GM12878 (cell line): Measurements from ENCODE around the gene PRKN. TPM values are rescaled to one million over a fixed set of nuclear protein-coding genes. Genes with fewer than 3 reads are reported as not detected.

ENCODE experiments used
- ATAC-seq: fragments of 200-7000 bp; cut with Tn5 transposase; 3 replicates; pipeline ENCODE4 v1.9.1; 2020; ENCODE audit warnings: mild to moderate bottlenecking, moderate library complexity
- BruUV-seq: library from RNA; stranded (reverse); fragments of 400-500 nt; replicated peaks from 2 replicates; lab custom pipeline; 2021; lab: Mats Ljungman, UMichigan
- CTCF ChIA-PET: fragments of 300-600 bp; sonication (Branson Sonifier 250); formaldehyde crosslinking; extraction: SDS; loops from one replicate; lab custom pipeline; 2021; ENCODE audit warnings: inconsistent platforms; lab: Yijun Ruan, JAX
- POLR2A ChIA-PET: fragments of 350-600 bp; formaldehyde crosslinking; extraction: SDS; loops from one replicate; lab custom pipeline; 2021; ENCODE audit warnings: inconsistent platforms; lab: Charles Lee
- RAD21 ChIA-PET: fragments of 300-600 bp; sonication (Branson Sonifier 250); formaldehyde crosslinking; loops from one replicate; lab custom pipeline; 2023; ENCODE audit warnings: antibody characterized with exemption; ENCODE audit not compliant: unreplicated experiment; lab: Charles Lee
- SMC1A ChIA-PET: fragments of 300-600 bp; sonication (Branson Sonifier 250); formaldehyde crosslinking; loops from one replicate; lab custom pipeline; 2023; ENCODE audit not compliant: unreplicated experiment, uncharacterized antibody; lab: Charles Lee
- DNase-seq: peaks from one replicate; pipeline ENCODE4 v3.0.0-alpha.2; 2011; ENCODE audit warnings: low read depth, low spot score
- FAIRE-seq: peaks from 3 replicates; lab custom pipeline; 2011; peaks lifted over from hg19 to GRCh38; lab: Jason Lieb, UNC
- H2AFZ ChIP-seq: 2 replicates; pipeline ENCODE4 v1.6.0; 2011; ENCODE audit warnings: low read depth, low read length, control low read depth; ENCODE audit not compliant: control insufficient read depth
- H3K27ac ChIP-seq: 2 replicates; pipeline ENCODE4 v1.5.1; 2011; ENCODE audit warnings: control low read depth; ENCODE audit not compliant: control insufficient read depth, insufficient read depth
- H3K27me3 ChIP-seq, 2 experiments: replicated peaks in 1 of 2; 2 replicates each; pipeline versions ENCODE4 v1.6.0 to v1.6.1; 2011; ENCODE audit warnings: low read length in 1 of 2; ENCODE audit not compliant: control insufficient read depth in 2 of 2, insufficient read depth in 2 of 2
- H3K36me3 ChIP-seq, 2 experiments: 2 replicates each; pipeline ENCODE4 v1.5.1; 2011; ENCODE audit warnings: low read length in 1 of 2; ENCODE audit not compliant: control insufficient read depth in 2 of 2, insufficient read depth in 2 of 2
- H3K4me1 ChIP-seq: 2 replicates; pipeline ENCODE4 v1.6.1; 2011; ENCODE audit warnings: mild to moderate bottlenecking, low read length, moderate library complexity, mixed read lengths; ENCODE audit not compliant: control insufficient read depth, insufficient read depth
- H3K4me2 ChIP-seq: 2 replicates; pipeline ENCODE4 v1.6.0; 2011; ENCODE audit warnings: control low read depth; ENCODE audit not compliant: control insufficient read depth, insufficient read depth
- H3K4me3 ChIP-seq: fragments of 200-600 bp; sonication (generic); 2 replicates; pipeline ENCODE4 v1.5.1; 2016
- H3K79me2 ChIP-seq: 2 replicates; pipeline ENCODE4 v1.6.0; 2011; ENCODE audit warnings: low read length; ENCODE audit not compliant: control insufficient read depth, insufficient read depth
- H3K9ac ChIP-seq: 2 replicates; pipeline ENCODE4 v1.8.0; 2011; ENCODE audit warnings: low read length, control low read depth, mixed read lengths; ENCODE audit not compliant: control insufficient read depth, insufficient read depth
- H3K9me3 ChIP-seq: replicated peaks from 3 replicates; pipeline ENCODE4 v1.5.1; 2011; ENCODE audit warnings: mild to moderate bottlenecking, low read length; ENCODE audit not compliant: control insufficient read depth, insufficient read depth
- H4K20me1 ChIP-seq: 2 replicates; pipeline ENCODE4 v1.6.0; 2011; ENCODE audit not compliant: control insufficient read depth, insufficient read depth
- IKZF1 ChIP-seq: fragments of 450-650 bp; conservative IDR thresholded peaks from 2 replicates; pipeline ENCODE4 v1.6.1; 2017; ENCODE audit warnings: antibody characterized with exemption, mild to moderate bottlenecking
- IRF4 ChIP-seq: IDR thresholded peaks from 2 replicates; pipeline ENCODE4 v1.6.1; 2011; ENCODE audit warnings: low read depth, low read length
- IRF5 ChIP-seq: fragments of 450-650 bp; IDR thresholded peaks from 2 replicates; pipeline ENCODE4 v1.6.1; 2017; ENCODE audit warnings: borderline replicate concordance
- KLF5 ChIP-seq: fragments of 450-650 bp; IDR thresholded peaks from 2 replicates; pipeline ENCODE4 v1.6.1; 2014; ENCODE audit warnings: mild to moderate bottlenecking; ENCODE audit not compliant: partially characterized antibody
- NFYA ChIP-seq: IDR thresholded peaks from 2 replicates; pipeline ENCODE4 v1.6.1; 2011; ENCODE audit warnings: low read depth, mild to moderate bottlenecking, low read length, improper control_type of control experiment, borderline replicate concordance
- NR2C1 ChIP-seq: fragments of 450-650 bp; IDR thresholded peaks from 2 replicates; pipeline ENCODE4 v1.6.1; 2017; ENCODE audit warnings: antibody characterized with exemption, mild to moderate bottlenecking, moderate library complexity
- NR2F1 ChIP-seq: fragments of 450-650 bp; conservative IDR thresholded peaks from 2 replicates; pipeline ENCODE4 v1.6.1; 2017; ENCODE audit warnings: mild to moderate bottlenecking
- POLR2AphosphoS5 ChIP-seq: IDR thresholded peaks from 2 replicates; pipeline ENCODE4 v1.6.1; 2011; ENCODE audit warnings: mild to moderate bottlenecking, low read length, inconsistent platforms
- RELB ChIP-seq: fragments of 450-650 bp; IDR thresholded peaks from 2 replicates; pipeline ENCODE4 v1.6.1; 2017; ENCODE audit warnings: low read depth, mild to moderate bottlenecking, moderate library complexity
- SMC3 ChIP-seq: IDR thresholded peaks from 2 replicates; pipeline ENCODE4 v1.6.1; 2011; ENCODE audit warnings: low read length, improper control_type of control experiment, borderline replicate concordance
- SUZ12 ChIP-seq: fragments of 200-600 bp; sonication (generic); IDR thresholded peaks from one replicate; pipeline ENCODE4 v1.6.1; 2018; ENCODE audit warnings: antibody characterized with exemption, mild to moderate bottlenecking; ENCODE audit not compliant: unreplicated experiment
- ZNF384 ChIP-seq: IDR thresholded peaks from 2 replicates; pipeline ENCODE4 v1.6.1; 2012; ENCODE audit warnings: low read depth, mild to moderate bottlenecking, low read length, improper control_type of control experiment, borderline replicate concordance
- WGBS: methylation state at CpG from one replicate; pipeline ENCODE4 v1.1.6; 2016; ENCODE audit warnings: low lambda C conversion rate; ENCODE audit not compliant: insufficient replicate concordance, insufficient coverage; ENCODE audit errors: missing lambda C conversion rate; 5-methylcytosine and 5-hydroxymethylcytosine counted together
- in situ Hi-C: fragments of 300-500 bp; cut with MboI; formaldehyde crosslinking; loops from 9 replicates; pipeline ENCODE4 v1.14.3; 2018; ENCODE audit warnings: mixed read lengths
- intact Hi-C: fragments of 100-400 bp; cut with micrococcal nuclease; formaldehyde crosslinking; loops from one replicate; pipeline ENCODE4 v1.14.2; 2022; ENCODE audit not compliant: unreplicated experiment
- polyA plus RNA-seq, 11 experiments: library from polyadenylated mRNA; depleted of rRNA in 4 of 11; unstranded in 6 of 11; stranded (reverse) in 5 of 11; fragments of >200 nt; fragmentation: Nextera tagmentation in 4 of 11; fragmentation: Illumina TruSeq in 1 of 11; extraction: Ambion mirVana in 4 of 11; extraction: Trizol in 1 of 11; gene quantifications; 1 replicate in 1 of 11; 2 replicates in 10 of 11; pipeline versions ENCODE4 v1.2.1 to v1.2.3, GENCODE V29; 2011 to 2016; ENCODE audit warnings: inconsistent platforms in 2 of 11, missing spikeins in 2 of 11, low read depth in 1 of 11
- total RNA-seq, 4 experiments: library from RNA; depleted of rRNA in 3 of 4; stranded (reverse); fragments of >200 nt in 3 of 4; fragmentation: Illumina TruSeq in 1 of 4; extraction: Trizol in 1 of 4; gene quantifications; 2 replicates each; pipeline versions ENCODE4 v1.2.1 to v1.2.3, GENCODE V29; 2013 to 2021

PRKN gene
- total and polyA plus RNA-seq, 10 of the 15 experiments (the other 5 are each of a cell fraction or from before 2014, with no cell fraction given): 0.06 to 0.09 TPM; not detected in 8

- no peak for FAIRE-seq
- ChIA-PET CTCF (no interaction called here), SMC1A (no interaction called here), POLR2A (no interaction called here), RAD21 (no interaction called here)
- H3K27ac ChIP-seq: no peak overlapping the region
- no peak overlapping the region for H2AFZ ChIP-seq
- no peak for DNase-seq
- H3K9ac ChIP-seq: no peak overlapping the region
- WGBS: 44% methylated on average over 6 of the region's 6 CpGs
- ATAC-seq: no peak
- no peaks in the 10 kb centered on the region for H3K9me3 ChIP-seq
- no peak overlapping the region for H3K4me3 ChIP-seq
- H3K4me2 ChIP-seq: no peak overlapping the region
- H3K79me2 ChIP-seq: no peaks in the 10 kb centered on the region
- H3K4me1 ChIP-seq: no peaks in the 10 kb centered on the region
- intact Hi-C loops: no loop called here
- no TSS peak for BruUV-seq
- no peaks in the 10 kb centered on the region for H3K27me3 ChIP-seq
- no peaks in the 10 kb centered on the region for H4K20me1 ChIP-seq
- in situ Hi-C loops: no loop called here
- TF ChIP-seq SUZ12 (no peak), IRF5 (no peak), KLF5 (no peak), POLR2AphosphoS5 (no peak), NR2C1 (no peak), NR2F1 (no peak), IRF4 (no peak), IKZF1 (no peak), NFYA (no peak), RELB (no peak), ZNF384 (no peak), SMC3 (no peak)
- no peaks in the 10 kb centered on the region for H3K36me3 ChIP-seq
These were observed 545.7 kb downstream of the PRKN start for GRCh38 chr6:162181741-162182401.
